Effector memory CD4-positive, alpha-beta T cell (primary cell): ENCODE results near the gene DAB1.

ENCODE experiments used
- DNase-seq, 3 donors: peaks; one replicate each; pipeline ENCODE4 v3.0.0-alpha.2; 2020
- H3K27ac ChIP-seq: 2 replicates; pipeline ENCODE4 v1.7.0; 2013; ENCODE audit warnings: mild to moderate bottlenecking, low read length, moderate library complexity; ENCODE audit not compliant: insufficient read depth, poor library complexity, severe bottlenecking
- H3K27me3 ChIP-seq: replicated peaks from 2 replicates; pipeline ENCODE4 v1.7.0; 2013; ENCODE audit warnings: mild to moderate bottlenecking, low read length; ENCODE audit not compliant: insufficient read depth, control insufficient read depth, poor library complexity, severe bottlenecking
- H3K36me3 ChIP-seq: 2 replicates; pipeline ENCODE4 v1.7.0; 2013; ENCODE audit warnings: mild to moderate bottlenecking, low read length, moderate library complexity; ENCODE audit not compliant: control insufficient read depth, insufficient read depth
- H3K4me1 ChIP-seq: 2 replicates; pipeline ENCODE4 v1.7.0; 2013; ENCODE audit warnings: low read length, mild to moderate bottlenecking; ENCODE audit not compliant: control insufficient read depth, insufficient read depth, poor library complexity, severe bottlenecking
- H3K4me3 ChIP-seq: 2 replicates; pipeline ENCODE4 v1.7.0; 2013; ENCODE audit warnings: low read length, low read depth, mild to moderate bottlenecking; ENCODE audit not compliant: insufficient read depth, poor library complexity, severe bottlenecking
- H3K9me3 ChIP-seq: 2 replicates; pipeline ENCODE4 v1.7.0; 2013; ENCODE audit warnings: mild to moderate bottlenecking, low read length, moderate library complexity; ENCODE audit not compliant: control insufficient read depth

DAB1 gene

GRCh38 chr1:57420981-57421785 lies 2.7 kb downstream of the DAB1 start:
- no peak for DNase-seq
- Histone ChIP-seq H3K27ac (no peak overlapping the region), H3K27me3 (peaks cover 12% of the 10 kb centered on the region), H3K4me3 (no peak overlapping the region), H3K9me3 (no peaks in the 10 kb centered on the region), H3K36me3 (no peaks in the 10 kb centered on the region), H3K4me1 (peaks cover 11% of the 10 kb centered on the region)

- H3K4me3 ChIP-seq: no peak overlapping the region
- no peaks in the 10 kb centered on the region for H3K36me3 ChIP-seq
Measured at GRCh38 chr1:57418971-57419370, 4.9 kb downstream of the DAB1 start.

GRCh38 chr1:57411262-57411661 lies 12.6 kb downstream of the DAB1 start:
- Histone ChIP-seq H3K36me3 (no peaks in the 10 kb centered on the region), H3K4me1 (no peaks in the 10 kb centered on the region), H3K9me3 (no peaks in the 10 kb centered on the region), H3K27me3 (no peaks in the 10 kb centered on the region), H3K4me3 (no peak overlapping the region), H3K27ac (no peak overlapping the region)
- DNase-seq: no peak

More at GRCh38 chr1:57418971-57419370, 4.9 kb downstream of the DAB1 start:
- no peak overlapping the region for H3K27ac ChIP-seq
- H3K9me3 ChIP-seq: no peaks in the 10 kb centered on the region
- peaks cover 10% of the 10 kb centered on the region for H3K27me3 ChIP-seq
- DNase-seq: no peak
- H3K4me1 ChIP-seq: peaks cover 11% of the 10 kb centered on the region

GRCh38 chr1:57410508-57410907 lies 13.4 kb downstream of the DAB1 start:
- Histone ChIP-seq H3K27me3 (no peaks in the 10 kb centered on the region), H3K9me3 (no peaks in the 10 kb centered on the region), H3K4me3 (no peak overlapping the region), H3K4me1 (no peaks in the 10 kb centered on the region), H3K27ac (no peak overlapping the region), H3K36me3 (no peaks in the 10 kb centered on the region)
- no peak for DNase-seq

- H3K4me1 ChIP-seq: no peaks in the 10 kb centered on the region
- no peak for DNase-seq
- no peak overlapping the region for H3K27ac ChIP-seq
- H3K4me3 ChIP-seq: no peak overlapping the region
- no peaks in the 10 kb centered on the region for H3K9me3 ChIP-seq
- H3K27me3 ChIP-seq: no peaks in the 10 kb centered on the region
- H3K36me3 ChIP-seq: no peaks in the 10 kb centered on the region
Measured at GRCh38 chr1:57407928-57408327, 15.9 kb downstream of the DAB1 start.

- DNase-seq: no peak
- H3K36me3 ChIP-seq: no peaks in the 10 kb centered on the region
- H3K9me3 ChIP-seq: no peaks in the 10 kb centered on the region
- H3K4me3 ChIP-seq: no peak overlapping the region
- no peaks in the 10 kb centered on the region for H3K27me3 ChIP-seq
- H3K27ac ChIP-seq: no peak overlapping the region
- no peaks in the 10 kb centered on the region for H3K4me1 ChIP-seq
Measured at GRCh38 chr1:57406428-57406970, 17.4 kb downstream of the DAB1 start.

GRCh38 chr1:57404884-57405283 lies 19.0 kb downstream of the DAB1 start:
- no peak overlapping the region for H3K27ac ChIP-seq

GRCh38 chr1:57403201-57403600 lies 20.7 kb downstream of the DAB1 start:
- H3K9me3 ChIP-seq: no peaks in the 10 kb centered on the region
- no peak overlapping the region for H3K4me3 ChIP-seq
- H3K36me3 ChIP-seq: no peaks in the 10 kb centered on the region
- no peaks in the 10 kb centered on the region for H3K4me1 ChIP-seq
- H3K27me3 ChIP-seq: no peaks in the 10 kb centered on the region
- no peak overlapping the region for H3K27ac ChIP-seq
- DNase-seq: no peak

More at GRCh38 chr1:57404884-57405283, 19.0 kb downstream of the DAB1 start:
- Histone ChIP-seq H3K4me1 (no peaks in the 10 kb centered on the region), H3K9me3 (no peaks in the 10 kb centered on the region), H3K4me3 (no peak overlapping the region), H3K36me3 (no peaks in the 10 kb centered on the region), H3K27me3 (no peaks in the 10 kb centered on the region)
- DNase-seq: no peak

- Histone ChIP-seq H3K9me3 (no peaks in the 10 kb centered on the region), H3K27me3 (no peaks in the 10 kb centered on the region), H3K36me3 (no peaks in the 10 kb centered on the region), H3K4me1 (no peaks in the 10 kb centered on the region), H3K27ac (no peak overlapping the region), H3K4me3 (no peak overlapping the region)
- DNase-seq: no peak
Measured at GRCh38 chr1:57401671-57402070, 22.2 kb downstream of the DAB1 start.

- Histone ChIP-seq H3K4me1 (no peaks in the 10 kb centered on the region), H3K27ac (no peak overlapping the region), H3K36me3 (no peaks in the 10 kb centered on the region), H3K27me3 (no peaks in the 10 kb centered on the region), H3K9me3 (no peaks in the 10 kb centered on the region), H3K4me3 (no peak overlapping the region)
- DNase-seq: no peak
Measured at GRCh38 chr1:57400048-57400447, 23.8 kb downstream of the DAB1 start.
